Activated CD4-positive, alpha-beta T cell treated with anti-CD3 and anti-CD28 coated beads, Interleukin-2, amount 50 U/mL, for 4 hours (primary cell): ENCODE results near the gene CSGALNACT2.

Experiments used
- DNase-seq, 2 experiments: peaks; one replicate each; pipeline ENCODE4 v3.0.0-alpha.2; 2020

CSGALNACT2 gene

GRCh38 chr10:43124574-43125273, 13.5 kb upstream of the CSGALNACT2 start:
- no peak for DNase-seq

- no peak for DNase-seq
Observed at GRCh38 chr10:43125274-43125845, 12.9 kb upstream of the CSGALNACT2 start.

DNA sequence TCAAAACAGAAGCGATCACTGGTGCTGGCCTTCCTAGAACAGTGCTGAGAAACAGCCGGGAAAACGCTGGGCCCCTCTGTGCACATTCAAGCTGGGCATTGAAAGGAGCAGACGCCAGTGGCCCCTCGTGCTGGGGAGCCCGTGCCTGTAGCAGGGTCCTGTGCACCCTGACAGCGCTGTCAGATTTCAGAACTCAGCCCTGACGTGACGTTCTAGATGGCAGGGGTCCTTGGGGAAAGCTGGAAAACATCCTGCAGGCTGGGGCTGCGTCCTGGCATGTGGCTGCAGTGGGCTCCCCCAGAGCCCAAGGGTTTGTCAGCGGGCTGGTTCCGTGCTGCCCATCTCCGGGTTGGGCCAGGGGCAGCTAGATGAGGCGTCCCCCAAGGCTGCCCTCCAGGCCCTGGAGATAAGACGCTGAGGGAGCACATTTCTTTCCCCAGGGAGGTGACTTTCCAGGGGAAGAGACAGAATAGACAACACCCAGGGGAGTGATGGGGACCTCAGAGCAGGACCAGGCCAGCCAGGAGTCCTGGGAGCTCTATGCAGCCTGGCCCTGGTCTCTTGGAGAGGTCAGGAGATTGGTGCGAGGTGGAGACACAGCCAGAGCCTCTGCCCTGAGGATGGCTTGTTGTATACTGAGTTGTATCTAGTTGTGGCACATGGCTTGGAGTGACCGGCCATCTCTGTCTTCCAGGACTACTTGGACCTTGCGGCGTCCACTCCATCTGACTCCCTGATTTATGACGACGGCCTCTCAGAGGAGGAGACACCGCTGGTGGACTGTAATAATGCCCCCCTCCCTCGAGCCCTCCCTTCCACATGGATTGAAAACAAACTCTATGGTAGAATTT, 12.1 kb upstream of the CSGALNACT2 start:
- no peak for DNase-seq

- no peak for DNase-seq
Observed at GRCh38 chr10:43126759-43127424, 11.4 kb upstream of the CSGALNACT2 start.

- DNase-seq: no peak
Observed at GRCh38 chr10:43127442-43127841, 10.8 kb upstream of the CSGALNACT2 start.

DNA sequence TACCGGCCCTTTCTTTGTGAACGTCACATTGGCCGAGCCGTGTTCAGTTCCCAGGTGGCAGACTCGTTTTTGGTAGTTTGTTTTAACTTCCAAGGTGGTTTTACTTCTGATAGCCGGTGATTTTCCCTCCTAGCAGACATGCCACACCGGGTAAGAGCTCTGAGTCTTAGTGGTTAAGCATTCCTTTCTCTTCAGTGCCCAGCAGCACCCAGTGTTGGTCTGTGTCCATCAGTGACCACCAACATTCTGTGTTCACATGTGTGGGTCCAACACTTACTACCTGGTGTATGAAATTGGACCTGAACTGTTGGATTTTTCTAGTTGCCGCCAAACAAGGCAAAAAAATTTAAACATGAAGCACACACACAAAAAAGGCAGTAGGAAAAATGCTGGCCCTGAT, 9.9 kb upstream of the CSGALNACT2 start:
- DNase-seq: no peak

DNA sequence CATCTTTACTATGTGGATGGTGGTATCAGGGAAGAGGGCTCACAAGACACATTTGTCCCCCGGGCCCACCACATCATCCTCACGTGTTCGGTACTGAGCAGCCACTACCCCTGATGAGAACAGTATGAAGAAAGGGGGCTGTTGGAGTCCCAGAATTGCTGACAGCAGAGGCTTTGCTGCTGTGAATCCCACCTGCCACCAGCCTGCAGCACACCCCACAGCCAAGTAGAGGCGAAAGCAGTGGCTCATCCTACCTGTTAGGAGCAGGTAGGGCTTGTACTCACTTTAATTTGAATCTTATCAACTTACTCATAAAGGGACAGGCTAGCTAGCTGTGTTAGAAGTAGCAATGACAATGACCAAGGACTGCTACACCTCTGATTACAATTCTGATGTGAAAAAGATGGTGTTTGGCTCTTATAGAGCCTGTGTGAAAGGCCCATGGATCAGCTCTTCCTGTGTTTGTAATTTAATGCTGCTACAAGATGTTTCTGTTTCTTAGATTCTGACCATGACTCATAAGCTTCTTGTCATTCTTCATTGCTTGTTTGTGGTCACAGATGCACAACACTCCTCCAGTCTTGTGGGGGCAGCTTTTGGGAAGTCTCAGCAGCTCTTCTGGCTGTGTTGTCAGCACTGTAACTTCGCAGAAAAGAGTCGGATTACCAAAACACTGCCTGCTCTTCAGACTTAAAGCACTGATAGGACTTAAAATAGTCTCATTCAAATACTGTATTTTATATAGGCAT, 9.1 kb upstream of the CSGALNACT2 start:
- DNase-seq: no peak

- DNase-seq: no peak
Observed at GRCh38 chr10:43130770-43131171, 7.5 kb upstream of the CSGALNACT2 start.

DNA sequence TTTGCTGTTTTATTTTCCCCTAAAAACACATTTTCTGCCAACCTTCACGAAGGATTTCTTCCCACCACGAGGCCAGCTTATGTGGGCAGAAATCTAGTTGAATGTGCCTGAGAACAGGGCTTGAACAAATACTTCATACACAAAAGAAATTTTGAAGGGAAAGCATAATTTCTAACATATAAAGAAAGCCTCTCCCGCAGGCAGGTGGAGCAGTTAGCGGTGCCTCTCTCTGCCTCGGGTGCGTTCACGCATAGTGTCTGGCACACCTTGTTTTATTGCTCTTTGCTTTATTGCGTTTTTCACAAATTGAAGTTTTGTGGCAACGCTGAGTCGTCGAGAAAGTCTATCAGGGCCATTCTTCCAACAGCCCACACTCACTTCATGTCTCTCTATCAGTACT, 7.0 kb upstream of the CSGALNACT2 start:
- no peak for DNase-seq

GRCh38 chr10:43131906-43132305, 6.3 kb upstream of the CSGALNACT2 start:
- no peak for DNase-seq

- no peak for DNase-seq
Observed at GRCh38 chr10:43132867-43133787, 5.1 kb upstream of the CSGALNACT2 start.

DNA sequence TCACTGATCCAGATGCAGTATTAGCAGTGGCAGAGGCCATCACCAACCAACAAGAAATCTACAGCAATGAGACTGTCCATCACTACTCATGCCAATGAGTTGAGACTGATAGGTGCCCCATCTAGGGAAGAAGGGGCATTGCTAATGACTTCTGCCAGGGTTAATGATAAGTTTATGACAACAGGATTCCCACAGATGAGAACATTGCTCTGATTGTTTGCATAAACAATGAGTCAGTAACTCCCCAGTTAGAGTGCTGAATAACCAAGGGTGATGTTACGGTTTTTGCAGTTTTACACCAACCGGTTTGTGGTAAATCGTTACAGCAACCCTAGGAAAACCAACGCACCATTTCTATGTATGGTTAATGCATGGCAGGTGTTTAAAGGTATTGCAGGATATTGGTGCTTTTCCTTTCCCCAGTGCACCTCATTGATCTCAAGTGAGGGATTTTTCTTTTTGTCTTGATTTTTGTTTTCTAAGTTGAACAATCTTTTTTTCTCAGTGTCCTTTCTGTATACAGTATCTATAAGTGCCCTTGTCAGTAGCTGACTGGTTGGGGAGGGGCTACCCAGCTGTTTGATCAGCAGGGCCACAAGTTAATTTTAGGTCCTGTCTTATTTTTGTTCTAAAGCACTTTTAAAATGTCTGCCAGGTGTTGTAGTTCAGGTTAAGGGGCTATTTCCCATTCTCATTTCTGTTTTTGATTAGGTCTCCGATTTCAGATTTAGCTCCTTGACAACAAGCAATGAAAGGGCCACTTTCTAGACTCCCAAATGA, 3.9 kb upstream of the CSGALNACT2 start:
- DNase-seq: no peak

GRCh38 chr10:43135064-43135463, 3.2 kb upstream of the CSGALNACT2 start:
- no peak for DNase-seq

DNA sequence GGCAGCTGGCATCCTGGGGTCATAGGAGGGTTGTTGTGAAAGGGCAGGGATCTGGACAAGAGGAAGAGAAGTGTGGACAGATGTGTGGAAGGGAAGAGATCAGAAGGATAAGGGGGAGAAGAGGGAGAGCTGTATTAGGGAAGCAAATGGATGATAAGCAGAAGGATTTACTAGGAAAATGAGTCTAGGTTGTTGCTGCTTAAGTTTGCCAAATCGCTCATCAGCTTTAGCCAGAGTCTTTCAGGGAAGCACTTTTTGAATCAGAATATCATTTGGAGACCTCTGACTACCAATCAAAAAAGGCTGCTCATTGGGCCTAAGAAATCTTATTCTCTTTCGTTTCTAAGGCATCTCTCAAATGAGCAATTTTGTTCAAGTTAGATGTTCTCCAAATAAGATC, 2.6 kb upstream of the CSGALNACT2 start:
- DNase-seq: no peak

GRCh38 chr10:43136432-43136831, 1.8 kb upstream of the CSGALNACT2 start:
- DNase-seq: no peak

GRCh38 chr10:43136995-43137716, 1.1 kb upstream of the CSGALNACT2 start:
- DNase-seq: no peak

DNA sequence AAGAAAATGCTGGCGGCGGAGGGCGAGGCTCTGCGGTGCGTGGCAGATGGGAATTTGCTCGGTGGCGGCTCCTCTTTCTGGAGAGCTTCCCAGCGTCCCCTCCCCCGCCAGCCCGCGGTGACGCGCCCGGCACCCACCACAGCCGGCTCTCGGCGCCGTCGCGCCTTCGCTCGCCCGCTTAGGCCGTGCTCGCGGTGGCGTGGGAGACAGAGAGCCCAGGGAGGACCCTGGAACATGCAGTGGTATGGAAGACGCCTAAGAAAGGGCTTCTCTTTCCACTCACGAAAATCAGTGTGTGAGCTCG, 576 bp upstream of the CSGALNACT2 start:
- peak; percentile 24 to 29 for DNase-seq

- DNase-seq: peak; percentile 47 to 52
Observed at GRCh38 chr10:43138757-43139241, 554 bp downstream of the CSGALNACT2 start.

- no peak for DNase-seq
Observed at GRCh38 chr10:43141421-43141820, 3.2 kb downstream of the CSGALNACT2 start.

GRCh38 chr10:43145311-43145710, 7.1 kb downstream of the CSGALNACT2 start:
- no peak for DNase-seq
